ENCODE results near the gene DOK6.

Gene DOK6

DNA sequence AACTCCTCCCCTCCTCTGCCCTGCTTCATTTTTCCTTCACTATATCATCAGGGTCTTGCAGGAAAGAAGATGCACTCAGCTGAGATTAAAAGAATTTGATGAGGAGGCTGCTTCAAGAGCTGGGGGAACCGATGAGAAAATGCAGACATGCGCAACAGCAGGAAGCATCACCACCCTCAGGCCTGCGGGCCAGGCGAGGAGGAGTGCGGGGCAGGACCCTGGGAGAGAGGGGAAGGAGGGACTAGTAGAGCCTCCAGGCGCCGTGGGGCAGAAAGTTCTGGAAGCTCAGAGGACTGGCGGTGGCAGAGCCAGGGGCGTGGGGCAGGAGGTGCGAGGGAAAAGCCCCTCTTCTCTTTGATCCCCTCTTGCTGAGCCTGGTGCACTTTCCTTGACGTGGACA is 438.8 kb downstream of the DOK6 start:
- no peak for DNase-seq (ENCODE audit: low spot score)
- in situ Hi-C loops (cut with MboI; ENCODE audit: low sequenced_read_pairs, unreplicated experiment): no loop called here

DNA sequence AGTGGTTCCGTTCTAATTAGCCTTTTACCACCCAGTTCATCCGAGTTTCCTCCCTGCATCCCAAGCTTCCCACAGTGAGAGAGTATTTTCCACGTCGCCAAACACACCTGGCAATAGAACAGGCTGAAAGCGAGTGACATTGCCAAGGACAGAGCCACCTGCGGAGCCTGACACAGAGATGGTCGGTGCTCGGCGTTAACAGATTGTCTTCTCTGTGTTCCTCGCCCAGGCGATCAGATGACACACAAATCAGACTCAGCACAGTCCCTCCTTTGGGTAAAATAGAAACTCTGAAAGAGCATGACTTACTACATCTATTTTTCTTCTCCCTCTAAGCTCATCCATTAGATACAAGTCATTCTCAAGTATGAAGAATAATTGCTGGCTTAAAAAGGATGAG is 439.3 kb downstream of the DOK6 start:
- DNase-seq (ENCODE audit: low spot score): no peak
- in situ Hi-C loops (cut with MboI; ENCODE audit: low sequenced_read_pairs, unreplicated experiment): no loop called here

More for the DNA sequence above, 438.8 kb downstream of the DOK6 start:
- TF ChIP-seq, protein P1, sequence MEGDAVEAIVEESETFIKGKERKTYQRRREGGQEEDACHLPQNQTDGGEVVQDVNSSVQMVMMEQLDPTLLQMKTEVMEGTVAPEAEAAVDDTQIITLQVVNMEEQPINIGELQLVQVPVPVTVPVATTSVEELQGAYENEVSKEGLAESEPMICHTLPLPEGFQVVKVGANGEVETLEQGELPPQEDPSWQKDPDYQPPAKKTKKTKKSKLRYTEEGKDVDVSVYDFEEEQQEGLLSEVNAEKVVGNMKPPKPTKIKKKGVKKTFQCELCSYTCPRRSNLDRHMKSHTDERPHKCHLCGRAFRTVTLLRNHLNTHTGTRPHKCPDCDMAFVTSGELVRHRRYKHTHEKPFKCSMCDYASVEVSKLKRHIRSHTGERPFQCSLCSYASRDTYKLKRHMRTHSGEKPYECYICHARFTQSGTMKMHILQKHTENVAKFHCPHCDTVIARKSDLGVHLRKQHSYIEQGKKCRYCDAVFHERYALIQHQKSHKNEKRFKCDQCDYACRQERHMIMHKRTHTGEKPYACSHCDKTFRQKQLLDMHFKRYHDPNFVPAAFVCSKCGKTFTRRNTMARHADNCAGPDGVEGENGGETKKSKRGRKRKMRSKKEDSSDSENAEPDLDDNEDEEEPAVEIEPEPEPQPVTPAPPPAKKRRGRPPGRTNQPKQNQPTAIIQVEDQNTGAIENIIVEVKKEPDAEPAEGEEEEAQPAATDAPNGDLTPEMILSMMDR (IDR thresholded peaks at IDR 0.05; ENCODE audit: borderline replicate concordance, control extremely low read depth, extremely low read depth, insufficient read depth, missing control alignments): no peak

DNA sequence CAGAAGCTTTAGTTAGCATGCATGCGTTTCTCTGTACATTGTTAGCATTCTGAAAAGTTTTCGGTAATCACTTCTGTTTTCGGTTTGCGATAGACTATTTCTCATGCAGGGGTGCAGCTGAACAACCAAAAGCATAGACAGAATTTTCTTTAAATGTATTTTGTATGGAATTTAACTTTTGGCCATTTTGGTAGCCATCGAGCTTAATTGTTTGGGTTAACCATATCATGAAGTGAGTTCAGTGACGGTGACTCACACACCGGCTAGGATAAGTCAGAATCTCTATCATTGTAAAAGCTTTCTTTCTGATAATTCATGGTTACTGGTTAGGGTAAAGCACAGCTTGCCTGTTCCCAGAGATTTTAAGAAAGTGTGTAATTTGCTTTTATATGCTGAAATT is 439.8 kb downstream of the DOK6 start:
- TF ChIP-seq, protein P1 (IDR thresholded peaks at IDR 0.05; ENCODE audit: borderline replicate concordance, control extremely low read depth, extremely low read depth, insufficient read depth, missing control alignments): no peak
- DNase-seq (ENCODE audit: low spot score): no peak
- in situ Hi-C loops (cut with MboI; ENCODE audit: low sequenced_read_pairs, unreplicated experiment): no loop called here

More for the DNA sequence above, 439.3 kb downstream of the DOK6 start:
- TF ChIP-seq, protein P1 (IDR thresholded peaks at IDR 0.05; ENCODE audit: borderline replicate concordance, control extremely low read depth, extremely low read depth, insufficient read depth, missing control alignments): no peak

DNA sequence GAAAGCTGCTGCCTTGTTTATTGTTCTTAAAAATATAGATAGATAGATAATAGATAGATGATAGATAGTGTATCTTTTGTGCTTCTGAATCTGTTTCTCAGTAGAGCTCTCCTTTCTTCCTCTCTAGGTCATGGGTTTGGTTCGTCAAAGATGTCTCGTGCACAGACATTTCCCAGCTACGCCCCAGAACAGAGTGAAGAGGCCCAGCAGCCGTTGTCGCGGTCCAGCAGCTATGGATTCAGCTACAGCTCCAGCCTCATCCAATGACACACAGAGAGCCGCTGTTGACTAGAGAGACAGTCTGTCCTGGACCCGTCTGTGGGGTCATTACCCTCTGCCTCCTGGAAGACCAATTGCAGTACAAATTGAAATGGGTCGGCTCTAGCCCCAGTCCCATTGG is 440.4 kb downstream of the DOK6 start:
- in situ Hi-C loops (cut with MboI; ENCODE audit: low sequenced_read_pairs, unreplicated experiment): no loop called here
- TF ChIP-seq, protein P1 (IDR thresholded peaks at IDR 0.05; ENCODE audit: borderline replicate concordance, control extremely low read depth, extremely low read depth, insufficient read depth, missing control alignments): no peak
- no peak for DNase-seq (ENCODE audit: low spot score)

DNA sequence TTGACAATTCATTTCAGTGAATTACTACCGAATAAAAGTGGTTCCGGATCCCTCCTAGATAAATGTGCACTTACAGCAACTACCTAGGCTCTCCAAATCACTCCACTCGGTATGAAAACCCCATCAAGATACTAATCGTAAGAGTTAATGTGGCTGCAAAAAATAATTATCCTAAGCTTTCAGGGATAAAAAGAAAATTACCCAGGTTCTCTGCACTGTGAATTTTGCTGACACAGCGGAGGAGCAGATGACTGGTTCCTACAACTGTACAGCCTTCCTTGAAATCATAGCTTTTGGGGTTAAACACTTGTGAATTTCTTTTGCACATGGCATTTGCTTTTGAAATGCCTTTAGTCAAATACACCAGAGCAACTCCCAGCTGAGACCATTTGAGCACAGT is 442.3 kb downstream of the DOK6 start:
- TF ChIP-seq, protein P1 (IDR thresholded peaks at IDR 0.05; ENCODE audit: borderline replicate concordance, control extremely low read depth, extremely low read depth, insufficient read depth, missing control alignments): no peak
- in situ Hi-C loops (cut with MboI; ENCODE audit: low sequenced_read_pairs, unreplicated experiment): no loop called here
- no peak for DNase-seq (ENCODE audit: low spot score)

DNA sequence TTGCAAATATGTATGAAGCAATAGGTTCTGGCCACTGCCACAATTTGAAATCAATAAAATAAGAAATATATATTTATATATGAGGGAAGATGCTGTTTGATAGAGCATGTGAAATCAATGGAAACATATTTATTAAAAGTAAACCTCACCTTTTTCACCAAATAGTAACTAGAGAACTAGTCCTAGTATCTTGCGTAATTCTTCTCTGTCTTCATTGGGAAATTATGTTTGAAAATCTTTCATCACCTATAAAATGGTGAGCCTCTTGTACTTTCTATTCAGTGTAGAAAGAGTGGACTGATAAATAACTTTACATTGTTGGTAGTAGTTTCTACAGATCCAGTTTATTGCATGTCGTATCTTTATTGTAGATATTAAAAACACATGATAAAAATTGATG is 444.0 kb downstream of the DOK6 start:
- in situ Hi-C loops (cut with MboI; ENCODE audit: low sequenced_read_pairs, unreplicated experiment): no loop called here

More for the DNA sequence above, 444.0 kb downstream of the DOK6 start:
- no peak for DNase-seq (ENCODE audit: low spot score)
- TF ChIP-seq, protein P1 (IDR thresholded peaks at IDR 0.05; ENCODE audit: borderline replicate concordance, control extremely low read depth, extremely low read depth, insufficient read depth, missing control alignments): no peak

All from GM13976 (cell line).